ENCODE results near the gene FNIP1.
A peak's percentile ranks its signal among the peaks of the same experiment; 100 is the strongest.
"Not testable (repeated sequence)": the region's sequence is repeated elsewhere in the genome, so short reads cannot be mapped to it uniquely, and the experiment has no call there.

The FNIP1 gene

DNA sequence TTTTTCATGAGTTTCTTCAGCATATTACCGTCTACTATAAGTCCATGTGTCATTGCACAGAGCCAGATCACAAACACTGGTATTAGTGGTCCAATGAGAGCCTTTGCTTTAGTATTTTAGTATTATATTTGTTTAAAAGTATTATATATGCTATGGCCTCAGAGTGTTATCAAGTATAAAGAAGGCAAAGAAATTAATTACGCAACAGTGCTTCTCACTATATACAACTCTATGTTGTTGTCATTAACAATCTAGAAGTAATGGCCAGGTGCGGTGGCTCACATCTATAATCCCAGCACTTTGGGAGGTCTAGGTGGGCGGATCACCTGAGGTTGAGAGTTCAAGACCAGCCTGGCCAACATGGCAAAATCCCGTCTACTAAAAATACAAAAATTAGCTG lies 114.6 kb downstream of the FNIP1 start:
- DNase-seq = no peak

DNA sequence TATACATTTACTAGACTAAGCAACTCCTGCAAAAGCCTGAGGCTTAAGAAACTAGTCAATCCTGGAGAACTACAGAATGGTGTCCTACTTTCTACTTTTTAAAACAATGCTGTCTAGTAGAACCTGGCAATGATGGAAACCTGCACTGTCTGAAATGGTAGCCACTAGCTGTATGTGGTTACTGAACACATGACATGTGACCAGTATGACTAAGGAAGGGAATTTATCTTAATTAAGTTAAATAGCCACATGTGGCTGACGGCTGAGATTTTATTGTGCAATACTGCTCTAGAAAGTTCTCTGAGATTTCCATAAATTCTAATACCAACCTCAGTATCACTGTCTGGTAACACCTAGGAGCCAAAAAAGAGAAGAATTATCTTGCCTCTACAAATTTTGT lies 116.9 kb downstream of the FNIP1 start:
- no peak for DNase-seq

DNA sequence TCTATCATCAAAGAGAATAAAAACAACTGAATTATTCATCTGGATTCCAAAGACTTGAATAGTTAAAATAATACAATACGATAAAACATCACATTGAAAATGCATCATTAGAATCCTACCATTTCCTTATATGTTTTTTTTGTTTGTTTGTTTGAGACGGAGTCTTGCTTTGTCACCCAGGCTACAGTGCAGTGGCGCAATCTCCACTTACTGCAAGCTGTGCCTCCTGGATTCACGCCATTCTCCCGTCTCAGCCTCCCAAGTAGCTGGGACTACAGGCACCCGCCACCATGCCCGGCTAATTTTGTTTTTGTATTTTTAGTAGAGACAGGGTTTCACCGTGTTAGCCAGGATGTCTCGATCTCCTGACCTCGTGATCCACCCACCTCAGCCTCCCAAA lies 118.5 kb downstream of the FNIP1 start:
- DNase-seq = not testable (repeated sequence)

DNA sequence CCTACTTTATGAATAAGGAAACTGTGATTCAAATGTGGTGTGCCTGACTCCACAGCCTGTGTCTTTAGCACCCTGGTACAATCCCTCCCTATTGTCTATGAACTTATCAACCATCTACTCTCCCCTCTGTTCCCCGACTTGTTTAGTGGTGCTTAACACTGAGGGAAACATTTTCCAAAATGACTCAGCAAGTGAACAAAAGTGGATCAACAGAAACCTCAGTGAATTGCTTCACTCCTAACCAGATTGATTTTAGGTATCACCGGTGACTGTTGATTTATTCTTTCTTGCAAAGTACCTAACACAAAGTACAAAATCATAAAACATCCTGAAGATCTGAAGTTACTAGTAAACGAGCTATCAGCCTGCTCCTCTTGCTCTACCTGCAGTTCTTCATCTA lies 119.7 kb downstream of the FNIP1 start:
- DNase-seq = no peak

DNA sequence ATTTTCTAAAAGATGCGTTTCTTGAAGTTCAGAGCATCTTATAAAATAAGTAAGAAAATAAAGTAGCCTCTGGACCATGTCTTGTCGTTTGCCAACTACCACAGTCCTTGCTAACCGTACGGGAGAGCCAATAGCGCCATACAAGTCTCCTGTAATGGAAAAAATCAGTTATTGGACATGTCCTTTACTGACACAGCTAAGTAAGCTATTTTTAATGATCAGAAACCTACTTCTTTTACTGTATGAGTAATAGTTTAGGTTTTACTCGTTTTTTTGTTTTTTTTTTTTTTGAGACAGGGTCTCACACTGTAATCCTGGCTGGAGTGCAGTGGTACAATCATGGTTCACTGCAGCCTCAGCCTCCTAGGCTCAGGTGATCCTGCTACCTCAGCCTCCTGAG lies 124.0 kb downstream of the FNIP1 start:
- DNase-seq = no peak

DNA sequence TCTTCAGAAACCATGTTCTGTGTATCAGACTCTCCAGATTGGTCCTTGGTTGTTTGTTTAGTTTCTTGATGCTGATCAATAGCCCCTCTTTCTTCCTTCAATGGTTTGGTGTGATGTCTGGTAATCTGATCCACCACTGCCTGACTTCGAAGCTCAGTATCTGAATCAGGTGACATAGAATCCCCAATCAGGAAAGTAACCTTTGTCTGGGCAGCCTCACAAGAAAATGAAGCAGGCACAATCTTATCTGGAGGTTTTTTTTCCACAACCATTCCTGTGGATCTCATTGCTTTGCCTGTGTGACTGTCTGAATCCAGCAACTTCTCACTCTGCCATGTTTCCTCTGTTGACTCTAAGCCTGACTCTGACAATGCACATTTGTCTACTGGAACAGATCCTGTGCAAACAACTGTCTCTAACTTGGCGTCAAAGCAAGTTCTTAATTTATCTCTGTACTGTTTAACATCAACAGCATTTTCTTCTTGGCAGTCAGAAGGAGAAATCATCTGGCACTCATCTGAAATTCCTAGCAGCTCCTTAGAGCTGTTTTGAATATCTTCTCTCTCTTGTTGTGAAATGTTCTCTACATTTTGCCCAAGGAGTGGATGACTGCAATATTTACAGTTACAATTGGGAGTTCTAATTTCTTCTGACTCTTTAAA lies 124.7 kb downstream of the FNIP1 start:
- DNase-seq = no peak

DNA sequence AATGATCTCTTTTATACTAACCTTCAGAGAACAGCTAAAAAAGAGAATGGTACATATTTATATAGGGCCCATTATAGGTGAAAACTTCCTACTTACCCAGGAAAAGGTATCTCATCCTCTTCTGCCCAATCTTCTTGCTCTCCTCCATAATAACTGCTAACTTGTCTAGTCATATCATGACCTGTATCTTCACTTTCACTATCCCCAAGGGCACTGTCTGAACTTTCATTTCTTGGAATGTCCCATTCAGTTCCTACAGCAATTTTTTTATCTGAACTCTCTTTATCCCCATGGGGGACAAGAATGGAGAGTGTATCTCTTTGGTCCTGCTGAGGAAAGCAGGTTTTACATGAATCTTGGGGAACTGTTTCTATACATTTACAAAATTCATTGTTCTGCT lies 125.4 kb downstream of the FNIP1 start:
- DNase-seq = no peak

DNA sequence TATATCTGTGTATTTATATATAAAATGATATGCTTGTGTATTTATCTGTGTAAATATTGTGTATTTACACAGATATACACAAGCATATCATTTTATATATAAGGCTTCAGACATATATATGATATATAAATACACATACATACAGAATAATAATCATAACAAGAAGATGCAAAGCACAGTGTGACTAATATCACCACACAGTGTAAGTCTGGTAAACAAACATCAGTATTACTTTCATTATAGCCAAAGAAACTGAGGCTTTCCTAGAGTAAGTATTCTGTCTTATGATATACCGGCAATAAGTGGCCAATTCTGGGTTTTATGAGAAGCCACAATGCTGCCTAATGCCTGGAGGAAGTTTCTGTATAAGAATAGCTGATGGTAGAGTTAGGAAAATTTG lies 131.9 kb downstream of the FNIP1 start:
- DNase-seq = no peak

DNA sequence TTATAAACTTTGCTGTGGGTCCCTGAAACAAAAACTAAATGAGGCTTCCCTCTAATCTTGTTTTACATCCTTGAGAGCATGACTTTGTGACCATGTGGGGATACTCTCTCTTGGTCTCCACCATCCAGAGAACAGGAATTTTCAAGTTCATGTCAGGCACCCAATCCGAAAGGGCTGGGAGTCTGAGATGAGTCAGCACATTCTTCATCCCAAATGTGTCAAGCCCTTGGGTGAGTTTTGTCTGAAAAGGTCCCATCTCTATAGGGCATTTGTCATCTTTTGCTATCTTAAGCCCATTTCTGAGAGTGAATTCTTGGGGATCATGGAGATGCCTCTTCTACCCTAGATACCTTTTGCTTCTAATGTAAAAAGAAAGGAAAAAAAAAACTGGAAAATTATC lies 134.9 kb downstream of the FNIP1 start:
- no peak for DNase-seq

DNA sequence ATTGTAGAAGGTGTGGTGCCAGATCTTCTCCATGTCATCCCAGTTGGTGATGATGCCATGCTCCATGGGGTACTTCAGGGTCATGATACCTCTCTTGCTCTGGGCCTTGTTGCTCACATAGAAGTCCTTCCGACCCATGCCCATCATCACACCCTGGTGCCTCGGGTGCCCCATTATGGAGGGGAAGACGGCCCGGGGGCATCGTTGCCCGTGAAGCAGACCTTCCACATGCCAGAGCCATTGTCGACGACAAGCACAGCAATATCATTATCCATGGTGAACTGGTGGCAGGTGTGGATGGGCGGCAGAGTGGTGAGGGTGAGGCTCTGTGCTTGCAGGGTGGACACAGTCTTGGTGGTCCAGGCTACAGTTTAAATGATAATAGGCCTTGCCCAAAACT lies 137.0 kb downstream of the FNIP1 start:
- DNase-seq = no peak

DNA sequence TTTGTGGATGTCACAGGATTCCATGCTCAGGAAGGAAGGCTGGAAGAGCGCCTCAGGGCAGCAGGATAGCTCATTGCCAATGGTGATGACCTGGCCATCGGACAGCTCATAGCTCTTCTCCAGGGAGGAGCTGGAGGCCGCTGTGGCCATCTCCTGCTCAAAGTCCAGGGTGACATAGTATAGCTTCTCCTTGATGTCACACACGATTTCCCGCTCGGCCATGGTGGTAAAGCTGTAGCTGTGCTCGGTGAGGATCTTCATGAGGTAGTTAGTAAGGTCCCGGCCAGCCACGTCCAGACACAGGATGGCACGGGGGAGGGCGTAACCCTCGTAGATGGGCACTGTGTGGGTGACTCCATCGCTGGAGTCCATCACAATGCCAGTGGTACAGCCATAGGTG lies 137.5 kb downstream of the FNIP1 start:
- no peak for DNase-seq

DNA sequence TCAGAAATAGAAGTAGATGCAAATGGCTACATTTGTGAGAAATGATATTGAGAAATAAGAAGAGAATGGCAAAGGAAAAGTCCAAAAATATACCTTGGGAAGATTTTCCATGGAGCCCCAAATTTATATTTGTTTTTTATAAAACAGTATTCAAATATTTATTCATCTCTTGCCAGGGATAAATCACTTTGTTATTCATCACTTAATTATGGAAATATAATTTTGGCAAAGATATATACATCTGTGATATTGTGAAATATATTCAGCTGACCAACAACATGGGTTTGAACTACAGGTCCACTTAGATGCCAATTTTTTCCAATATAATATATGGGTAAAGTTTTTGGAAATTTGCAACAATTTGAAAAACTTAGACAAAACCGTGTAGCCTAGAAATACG lies 142.0 kb downstream of the FNIP1 start:
- no peak for DNase-seq

DNA sequence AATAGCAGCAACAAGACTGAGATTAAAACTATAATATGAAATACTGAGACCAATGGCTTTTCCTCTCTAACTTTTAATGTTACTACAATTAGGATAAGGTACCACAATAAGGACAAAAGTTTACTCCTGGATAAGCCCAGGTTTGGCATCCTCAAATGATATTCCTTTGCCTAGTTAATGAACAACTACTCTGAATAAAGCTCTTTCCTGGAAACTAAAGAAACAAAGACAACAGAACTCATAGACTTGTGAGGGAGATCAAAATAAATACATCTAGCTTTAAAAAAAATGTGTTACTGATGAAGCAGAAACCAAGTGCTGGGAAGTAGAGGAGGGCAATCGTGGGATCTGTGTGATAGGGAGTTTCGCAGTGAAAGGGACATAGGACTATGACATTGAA lies 142.5 kb downstream of the FNIP1 start:
- no peak for DNase-seq

DNA sequence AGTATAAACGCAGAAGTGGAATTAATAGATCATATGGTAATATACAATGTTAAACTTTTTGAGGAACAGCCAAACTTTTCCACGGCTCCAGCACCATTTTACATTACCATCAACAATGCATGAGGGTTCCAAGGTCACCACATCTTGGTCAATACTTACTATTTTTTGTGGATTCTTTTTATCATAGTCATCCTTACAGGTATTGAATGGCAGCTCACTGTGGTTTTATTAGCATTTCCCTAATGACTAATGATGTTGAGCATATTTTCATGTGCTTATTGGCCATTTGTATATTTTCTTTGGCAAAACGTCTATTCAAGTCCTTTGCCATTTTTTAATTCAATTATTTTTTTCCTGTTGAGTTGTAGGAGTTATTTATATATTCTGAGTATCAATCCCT lies 147.7 kb downstream of the FNIP1 start:
- no peak for DNase-seq

DNA sequence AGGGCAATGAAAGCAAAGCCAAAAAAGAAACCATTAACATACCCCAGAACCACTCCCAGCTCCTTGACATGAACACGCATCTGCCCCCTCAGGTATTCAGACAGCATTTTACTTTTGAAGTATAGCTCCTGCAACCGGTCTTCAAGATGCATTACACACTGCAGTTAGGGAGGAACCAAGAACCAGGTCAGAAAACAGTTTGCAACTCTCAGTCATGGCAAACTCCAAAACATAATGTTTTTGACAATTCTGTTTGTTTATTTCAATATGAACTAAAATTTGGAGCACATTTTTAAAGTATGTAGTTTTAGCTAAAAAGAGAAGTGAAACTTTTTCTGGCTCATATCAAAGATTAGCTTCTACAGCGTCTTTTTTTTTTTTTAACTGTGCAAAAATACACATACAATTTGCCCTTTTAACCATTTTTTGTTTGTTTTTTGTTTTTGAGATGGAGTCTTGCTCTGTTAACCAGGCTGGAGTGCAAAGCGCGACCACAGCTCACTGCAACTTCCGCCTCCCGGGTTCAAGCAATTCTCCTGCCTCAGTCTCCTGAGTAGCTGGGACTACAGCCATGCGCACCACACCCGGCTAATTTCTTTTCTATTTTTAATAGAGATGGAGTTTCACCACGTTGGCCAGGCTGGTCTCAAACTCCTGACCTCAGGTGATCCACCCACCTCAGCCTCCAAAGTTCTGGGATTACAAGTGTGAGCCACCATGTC lies 149.6 kb downstream of the FNIP1 start:
- no peak for DNase-seq

DNA sequence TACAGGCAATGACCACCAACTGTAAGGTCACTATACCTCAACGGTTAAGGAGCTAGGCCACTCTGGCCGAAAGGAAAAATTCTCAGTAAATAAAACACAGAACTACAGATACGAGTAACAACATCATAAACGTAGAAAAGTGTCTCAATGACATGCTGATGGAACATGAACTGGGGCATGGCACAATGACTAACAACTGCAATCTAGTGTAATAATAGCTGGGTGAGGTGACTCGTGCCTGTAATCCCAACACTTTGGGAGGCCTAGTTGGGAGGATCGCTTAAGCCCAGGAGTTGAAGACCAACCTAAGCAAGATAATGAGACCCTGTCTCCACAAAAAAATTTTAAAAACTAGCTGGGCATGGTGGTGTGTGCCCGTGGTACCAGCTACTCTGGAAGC lies 152.0 kb downstream of the FNIP1 start:
- no peak for DNase-seq

DNA sequence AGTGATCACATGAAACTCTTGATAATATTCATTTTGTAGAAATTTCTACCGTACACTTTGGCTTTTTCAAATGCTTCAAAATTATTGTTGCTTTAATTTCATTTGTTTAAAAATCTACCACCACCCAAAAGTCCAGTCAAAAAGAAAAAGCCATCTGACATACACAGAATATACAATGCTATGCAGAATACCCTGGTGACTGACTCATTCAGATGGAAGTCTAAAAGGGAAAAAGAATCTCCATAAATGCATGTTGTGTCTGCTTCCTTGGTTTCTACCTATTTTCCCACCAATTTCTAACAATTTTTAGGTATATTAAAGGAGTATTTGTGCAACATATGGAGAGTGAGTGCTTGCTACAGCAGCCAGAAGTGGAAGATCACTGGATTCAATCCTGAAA lies 152.4 kb downstream of the FNIP1 start:
- DNase-seq = no peak

DNA sequence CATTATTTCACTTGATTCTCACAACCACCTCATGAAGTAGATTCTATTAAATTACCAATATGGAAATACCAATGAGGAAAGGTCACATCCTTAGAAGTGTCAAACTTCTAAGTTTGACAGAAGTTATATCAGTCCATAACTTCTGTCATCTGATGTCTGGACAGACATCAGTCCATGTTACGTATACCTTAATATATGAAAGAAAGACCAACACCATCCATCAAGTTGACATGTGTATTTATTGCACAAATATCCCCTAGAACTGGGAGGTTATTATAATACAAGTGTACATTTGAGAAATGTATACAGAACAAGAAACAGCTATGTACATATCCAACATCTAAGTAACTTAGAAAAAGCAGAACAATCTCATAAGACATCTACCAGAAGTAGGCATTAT lies 155.3 kb downstream of the FNIP1 start:
- DNase-seq = no peak

DNA sequence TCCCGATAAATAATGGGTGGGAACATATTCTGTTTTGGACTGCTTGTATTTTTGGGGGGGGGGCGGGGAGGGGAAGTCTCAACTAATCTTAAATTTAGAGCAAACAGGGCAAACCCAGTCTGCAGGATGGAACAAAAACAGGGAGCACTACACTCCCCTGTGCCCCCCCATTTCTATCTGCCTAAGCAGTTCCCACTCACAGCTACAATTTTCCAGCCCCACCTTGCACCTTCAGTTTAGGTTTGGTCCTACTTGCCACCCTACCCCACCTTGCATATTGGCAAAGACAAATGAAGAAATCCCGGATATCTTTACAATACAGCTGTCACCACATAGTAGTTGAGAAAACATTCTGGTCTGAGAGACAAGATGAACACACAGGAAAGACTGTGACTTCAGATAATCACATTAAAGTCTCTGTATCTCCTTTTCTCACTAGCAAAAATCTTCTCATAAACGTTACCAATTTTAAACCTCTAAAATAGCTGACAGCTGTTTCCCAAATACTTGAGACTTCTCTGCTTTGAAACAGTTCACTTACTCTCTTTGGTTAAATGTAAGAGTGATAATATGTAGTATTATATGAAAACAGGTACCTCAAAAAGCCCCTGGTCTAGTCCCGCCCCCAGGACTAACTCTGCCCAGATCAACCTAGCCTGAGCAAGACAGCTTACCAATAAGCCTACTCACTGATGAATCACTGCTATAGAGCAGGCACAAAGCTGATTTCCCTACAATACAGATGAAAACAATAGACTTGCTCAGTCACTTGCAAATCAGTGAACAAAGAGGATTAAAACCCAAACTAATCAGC lies 156.6 kb downstream of the FNIP1 start:
- DNase-seq = no peak

DNA sequence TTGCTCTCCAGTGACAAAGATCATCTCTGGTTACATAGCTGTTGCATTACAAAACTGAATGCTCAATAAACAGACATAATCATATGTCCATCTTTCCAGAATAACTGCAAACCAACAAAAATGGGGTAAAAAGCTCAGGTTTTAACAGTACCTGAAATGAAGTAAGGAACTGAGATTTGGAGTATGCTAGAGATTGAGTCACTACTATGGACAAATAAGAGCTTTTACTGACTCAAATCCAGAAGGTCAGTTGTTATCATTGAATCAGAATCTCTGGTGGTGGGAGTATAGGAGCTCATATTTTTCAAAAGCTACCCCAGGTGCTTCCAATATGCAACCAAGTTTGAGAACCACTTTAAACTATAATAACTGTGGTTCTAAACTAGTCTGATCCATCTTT lies 157.7 kb downstream of the FNIP1 start:
- no peak for DNase-seq

DNA sequence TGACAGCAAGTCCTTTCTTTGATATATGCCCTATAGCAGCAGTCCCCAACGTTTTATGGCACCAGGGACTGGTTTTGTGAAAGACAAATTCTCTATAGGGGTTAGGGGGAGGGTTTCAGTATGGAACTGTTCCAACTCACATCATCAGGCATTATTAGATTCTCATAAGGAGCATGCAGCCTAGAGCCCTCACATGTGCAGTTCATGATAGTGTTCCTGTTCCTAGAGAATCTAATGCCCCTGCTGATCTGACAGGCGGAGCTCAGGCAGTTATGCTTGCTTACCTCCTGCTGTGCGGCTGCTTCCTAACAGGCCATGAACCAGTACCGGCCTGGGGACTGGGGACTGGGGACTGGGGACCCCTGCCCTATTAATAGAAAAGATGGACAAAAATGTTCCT lies 159.1 kb downstream of the FNIP1 start:
- no peak for DNase-seq

DNA sequence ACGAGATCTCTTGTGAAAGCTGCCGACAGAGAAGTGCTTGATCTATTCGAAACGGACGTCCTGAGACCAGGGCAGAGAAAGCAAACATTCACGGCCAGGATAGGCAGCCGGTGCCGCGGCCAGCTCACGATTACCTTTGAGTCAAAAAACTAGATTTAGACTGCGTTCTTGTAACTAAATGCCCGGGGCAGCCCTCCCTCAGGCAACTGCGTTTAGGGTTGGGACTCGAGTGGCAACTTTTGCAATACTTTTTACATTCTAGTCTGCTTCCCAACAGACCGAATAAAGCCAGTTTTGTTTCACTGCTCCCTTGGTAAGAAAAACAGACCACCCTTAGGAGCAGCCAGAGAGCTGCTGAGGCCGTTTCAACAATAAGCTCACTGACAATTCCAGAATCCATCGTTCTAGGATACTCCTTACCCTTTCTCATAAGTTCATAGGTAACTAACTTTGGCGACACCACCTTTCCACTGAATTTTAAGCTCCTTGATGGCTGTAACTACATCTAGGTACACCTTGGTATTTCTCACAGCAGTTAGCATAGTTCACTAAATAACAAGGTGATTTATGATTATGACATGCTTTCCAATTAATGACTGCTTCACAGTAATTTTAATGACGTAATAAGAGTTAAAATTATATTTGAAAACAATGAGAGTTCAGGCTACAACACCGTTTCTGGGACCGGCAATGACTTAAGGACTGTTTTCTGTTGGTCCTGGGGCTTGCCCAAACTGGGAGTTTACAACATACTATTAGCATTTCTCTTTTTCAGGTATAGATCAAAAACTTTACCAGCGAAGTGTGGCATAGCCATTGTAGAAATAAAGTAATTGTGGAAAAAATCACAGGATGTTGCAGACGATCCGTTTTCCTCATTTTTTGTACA lies 160.9 kb downstream of the FNIP1 start:
- peak; percentile 39 for DNase-seq
